Measurements from ENCODE around the gene DENND5A. TPM values are rescaled to one million over a fixed set of nuclear protein-coding genes. Genes with fewer than 3 reads are reported as not detected.
A peak's percentile ranks its signal among the peaks of the same experiment; 100 is the strongest.

DENND5A gene
- total RNA-seq, 4 donors from 2014 or later, result 103 to 135 (median 108) TPM

DNA sequence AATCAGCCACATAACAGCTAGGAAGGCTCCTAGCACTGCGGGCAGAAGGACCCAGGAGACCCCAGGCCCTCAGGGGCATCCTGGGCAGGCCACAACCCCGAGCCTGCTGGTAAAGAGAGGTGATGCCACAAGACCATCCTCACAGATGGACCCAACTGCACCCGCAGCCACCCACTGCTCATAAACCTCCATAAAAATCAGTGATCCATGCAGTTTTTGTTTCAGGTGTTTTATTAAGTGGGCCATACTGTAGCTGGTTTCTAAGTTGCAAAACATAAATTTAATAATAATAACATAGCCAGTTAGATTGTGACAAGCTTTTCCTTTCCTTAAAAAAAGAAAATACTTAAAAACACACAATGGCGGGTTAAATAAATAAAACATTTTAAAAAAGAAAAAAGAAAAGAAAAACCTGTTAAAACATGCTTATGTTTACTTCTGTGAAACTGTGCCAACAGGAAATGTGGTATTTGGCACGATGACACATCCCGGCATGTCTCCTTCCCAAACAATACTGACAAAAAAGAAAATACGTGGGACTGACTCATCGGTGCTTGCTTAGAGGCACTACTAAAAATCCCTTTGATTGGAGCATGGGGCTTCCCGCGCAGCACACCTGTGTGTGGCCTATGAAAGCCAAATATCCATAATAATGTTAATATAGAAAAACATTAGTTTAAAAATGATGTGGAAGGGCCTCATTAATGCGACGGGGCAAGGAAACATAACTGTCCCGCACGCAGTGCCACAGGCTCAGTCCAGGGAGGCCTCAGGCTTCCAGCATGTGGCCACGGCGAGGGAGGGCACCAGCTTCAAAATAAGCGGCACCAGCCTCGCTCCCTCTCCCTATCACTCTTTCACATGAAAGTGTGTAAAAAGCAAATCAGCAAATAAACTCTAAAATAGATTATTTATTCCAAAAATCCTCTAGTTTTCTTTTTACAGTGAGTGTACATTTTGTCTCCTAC lies 126.3 kb downstream of the DENND5A start:
- Histone ChIP-seq H3K4me1 (peaks cover 16 to 44% (median 31%) of the 10 kb centered on the region in 4 donors), H3K27me3 (no peaks in the 10 kb centered on the region), H3K9me3 (no peaks in the 10 kb centered on the region), H3K4me3 (no peak overlapping the region), H3K36me3 (peaks cover 8 to 75% (median 55%) of the 10 kb centered on the region in 4 donors), H3K27ac (replicated peaks in 1 of 4) (peak overlapping the region; percentile 29 to 70 (median 48))
- intact Hi-C loops (cut with DNase I), result loop anchor here (1.0 to 5.0 kb wide), 2 partner anchors 124 to 222 kb away; no protein-coding TSS in a partner anchor
- no peak for DNase-seq (ENCODE audit: extremely low spot score)
- peak in 1 of 2 donors; percentile 36 for TF ChIP-seq POLR2AphosphoS5 (IDR thresholded peaks at IDR 0.05)
- TF ChIP-seq, protein P1, sequence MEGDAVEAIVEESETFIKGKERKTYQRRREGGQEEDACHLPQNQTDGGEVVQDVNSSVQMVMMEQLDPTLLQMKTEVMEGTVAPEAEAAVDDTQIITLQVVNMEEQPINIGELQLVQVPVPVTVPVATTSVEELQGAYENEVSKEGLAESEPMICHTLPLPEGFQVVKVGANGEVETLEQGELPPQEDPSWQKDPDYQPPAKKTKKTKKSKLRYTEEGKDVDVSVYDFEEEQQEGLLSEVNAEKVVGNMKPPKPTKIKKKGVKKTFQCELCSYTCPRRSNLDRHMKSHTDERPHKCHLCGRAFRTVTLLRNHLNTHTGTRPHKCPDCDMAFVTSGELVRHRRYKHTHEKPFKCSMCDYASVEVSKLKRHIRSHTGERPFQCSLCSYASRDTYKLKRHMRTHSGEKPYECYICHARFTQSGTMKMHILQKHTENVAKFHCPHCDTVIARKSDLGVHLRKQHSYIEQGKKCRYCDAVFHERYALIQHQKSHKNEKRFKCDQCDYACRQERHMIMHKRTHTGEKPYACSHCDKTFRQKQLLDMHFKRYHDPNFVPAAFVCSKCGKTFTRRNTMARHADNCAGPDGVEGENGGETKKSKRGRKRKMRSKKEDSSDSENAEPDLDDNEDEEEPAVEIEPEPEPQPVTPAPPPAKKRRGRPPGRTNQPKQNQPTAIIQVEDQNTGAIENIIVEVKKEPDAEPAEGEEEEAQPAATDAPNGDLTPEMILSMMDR (IDR thresholded peaks at IDR 0.05), result no peak
- 59% methylated on average over 18 of the region's 18 CpGs for WGBS

DNA sequence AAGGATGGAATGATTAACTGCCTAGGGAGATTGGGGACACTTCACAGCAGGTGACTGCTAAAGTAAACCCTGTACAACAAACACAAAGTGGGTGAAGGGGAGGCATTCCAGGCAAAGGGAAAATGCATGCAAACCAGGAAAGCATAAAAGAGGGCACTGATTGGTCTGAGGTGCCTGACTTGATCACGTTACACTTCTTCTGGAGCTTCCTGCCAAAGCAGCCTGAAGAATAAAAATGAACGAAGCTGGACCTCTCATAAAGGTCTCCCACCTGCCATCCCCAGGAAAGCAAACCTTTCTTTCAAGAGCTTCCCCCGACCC lies 127.1 kb downstream of the DENND5A start:
- WGBS, result 65% methylated on average over 3 of the region's 3 CpGs
- TF ChIP-seq POLR2A (IDR thresholded peaks at IDR 0.05; ENCODE audit: low read depth) (no peak), EP300 (IDR thresholded peaks at IDR 0.05) (no peak), POLR2AphosphoS5 (IDR thresholded peaks at IDR 0.05) (no peak)
- TF ChIP-seq, protein P1 (IDR thresholded peaks at IDR 0.05), result no peak
- no peaks in the 10 kb centered on the region for H3K9me3 ChIP-seq
- no peak overlapping the region for H3K4me3 ChIP-seq
- peak overlapping the region in 3 of 4 donors; percentile 24 to 70 (median 42) for H3K27ac ChIP-seq (replicated peaks in 1 of 4)
- intact Hi-C loops (cut with DNase I), result loop anchor here (1.0 to 5.0 kb wide), 2 partner anchors 123 to 221 kb away; no protein-coding TSS in a partner anchor
- no peak for DNase-seq (ENCODE audit: extremely low spot score)
- peaks cover 16 to 39% (median 31%) of the 10 kb centered on the region in 4 donors for H3K4me1 ChIP-seq
- peaks cover 8 to 67% (median 47%) of the 10 kb centered on the region in 4 donors for H3K36me3 ChIP-seq
- H3K27me3 ChIP-seq, result no peaks in the 10 kb centered on the region

DNA sequence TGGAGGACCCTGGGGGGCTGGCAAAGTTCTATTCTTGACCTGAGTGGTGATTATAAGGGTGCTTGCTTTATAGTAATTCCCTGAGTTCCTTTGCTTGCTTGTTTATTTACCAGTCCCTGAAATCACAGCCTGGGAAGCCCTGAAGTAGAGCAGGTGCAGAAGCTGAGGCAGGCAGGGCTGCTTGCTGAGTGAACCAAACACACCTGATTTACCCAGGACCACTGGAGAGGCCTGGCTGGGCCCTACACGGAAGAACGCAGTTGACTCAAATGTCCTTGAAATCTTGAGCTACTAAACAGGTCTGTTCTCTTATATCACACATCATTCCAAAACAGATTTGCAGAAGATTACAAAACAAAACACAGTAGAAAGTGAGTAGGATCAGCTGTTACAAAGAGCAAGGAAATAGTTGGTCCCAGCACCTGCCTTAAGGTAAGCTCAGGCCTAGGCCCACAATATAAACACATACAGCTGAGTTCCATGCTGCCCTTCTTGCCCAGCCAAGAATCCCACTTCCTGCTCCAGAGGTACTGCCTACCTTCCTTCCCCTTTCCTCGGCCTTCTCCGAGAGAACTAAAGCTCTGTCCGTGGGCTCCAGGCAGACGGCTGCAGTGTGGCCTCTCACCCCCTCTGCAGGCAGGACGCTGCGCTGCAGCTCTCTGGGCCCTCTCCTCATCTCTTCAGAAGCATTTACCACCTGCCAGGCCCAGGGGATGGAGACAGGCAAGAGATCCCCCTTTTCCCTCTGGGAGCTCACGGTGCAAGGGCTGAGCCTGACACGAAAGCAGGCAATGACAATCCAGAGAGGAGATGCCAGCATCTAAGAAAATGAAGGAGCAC lies 127.6 kb downstream of the DENND5A start:
- 21% methylated on average over 10 of the region's 10 CpGs for WGBS
- TF ChIP-seq POLR2AphosphoS5 (IDR thresholded peaks at IDR 0.05), result peak in 1 of 2 donors; percentile 11
- no peak for TF ChIP-seq POLR2A (IDR thresholded peaks at IDR 0.05; ENCODE audit: low read depth)
- TF ChIP-seq, protein P1 (IDR thresholded peaks at IDR 0.05), result peak; percentile 86 to 100 (median 95)
- no peak for TF ChIP-seq EP300 (IDR thresholded peaks at IDR 0.05)
- no peak overlapping the region for H3K4me3 ChIP-seq
- peaks cover 16 to 33% (median 28%) of the 10 kb centered on the region in 4 donors for H3K4me1 ChIP-seq
- no peaks in the 10 kb centered on the region for H3K27me3 ChIP-seq
- H3K36me3 ChIP-seq, result peaks cover 8 to 61% (median 41%) of the 10 kb centered on the region in 4 donors
- no peaks in the 10 kb centered on the region for H3K9me3 ChIP-seq
- peak overlapping the region in 2 of 4 donors; percentile 22 to 70 for H3K27ac ChIP-seq (replicated peaks in 1 of 4)
- peak; percentile 93 for DNase-seq (ENCODE audit: extremely low spot score)
- intact Hi-C loops (cut with DNase I), result loop anchor here (1.0 to 5.0 kb wide), 2 partner anchors 122 to 220 kb away; no protein-coding TSS in a partner anchor

DNA sequence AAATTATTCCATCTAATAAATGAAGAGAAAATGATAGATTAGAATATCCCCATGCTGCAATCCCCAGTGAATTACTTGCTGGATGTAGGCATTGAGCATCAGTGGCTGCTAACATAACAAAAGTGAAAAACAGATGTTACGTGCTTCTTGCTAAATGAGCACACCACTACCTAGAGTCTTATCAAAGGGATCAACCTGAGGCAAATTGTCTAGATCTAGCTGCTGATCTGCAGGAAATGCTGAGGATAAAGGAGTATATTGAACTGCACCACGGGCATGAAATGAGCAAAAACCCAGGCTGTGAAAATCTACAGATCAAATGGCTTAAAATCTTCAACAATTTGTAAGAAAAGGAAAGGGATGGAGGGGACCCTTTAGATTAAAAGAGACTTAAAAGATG lies 128.4 kb downstream of the DENND5A start:
- no peaks in the 10 kb centered on the region for H3K27me3 ChIP-seq
- no peak overlapping the region for H3K4me3 ChIP-seq
- WGBS, result 93% methylated on average over 2 of the region's 2 CpGs
- H3K27ac ChIP-seq (replicated peaks in 1 of 4), result no peak overlapping the region
- intact Hi-C loops (cut with DNase I), result loop anchor here (5.0 kb wide), 1 partner anchor 219 kb away; no protein-coding TSS in a partner anchor
- H3K4me1 ChIP-seq, result peaks cover 16 to 33% (median 27%) of the 10 kb centered on the region in 4 donors
- H3K36me3 ChIP-seq, result peaks cover 8 to 56% (median 36%) of the 10 kb centered on the region in 4 donors
- no peak for DNase-seq (ENCODE audit: extremely low spot score)
- TF ChIP-seq EP300 (IDR thresholded peaks at IDR 0.05) (no peak), POLR2AphosphoS5 (IDR thresholded peaks at IDR 0.05) (no peak), POLR2A (IDR thresholded peaks at IDR 0.05; ENCODE audit: low read depth) (no peak)
- TF ChIP-seq, protein P1 (IDR thresholded peaks at IDR 0.05), result no peak
- no peaks in the 10 kb centered on the region for H3K9me3 ChIP-seq

Data from esophagus muscularis mucosa (tissue), 4 donors.